ENCODE results near the gene PPARD. TPM values are rescaled to one million over a fixed set of nuclear protein-coding genes. Genes with fewer than 3 reads are reported as not detected.

The PPARD gene
- total RNA-seq, 2 donors from 2014 or later, result 6.0 to 11.2 TPM

DNA sequence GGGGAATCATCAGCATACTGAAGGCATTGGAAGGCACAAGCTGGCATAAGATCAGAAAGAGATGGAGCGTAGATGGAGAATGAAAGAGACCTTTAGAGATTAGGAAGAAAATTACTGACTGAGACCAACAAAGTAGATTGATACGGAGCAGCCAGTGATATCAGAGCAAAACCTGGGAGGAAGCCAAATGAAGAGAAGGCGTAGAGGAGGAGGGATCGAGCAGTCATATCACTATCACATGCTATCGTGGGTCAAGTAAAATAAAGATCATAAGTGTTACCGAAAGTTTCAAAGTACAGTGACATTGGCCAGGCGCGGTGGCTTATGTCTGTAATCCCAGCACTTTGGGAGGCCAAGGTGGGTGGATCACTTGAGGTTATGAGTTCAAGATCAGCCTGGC is 56.2 kb downstream of the PPARD start:
- H3K27ac ChIP-seq, result no peak overlapping the region
- no peaks in the 10 kb centered on the region for H3K9me3 ChIP-seq
- DNase-seq (no peak), ATAC-seq (no peak)
- TF ChIP-seq, protein P1, sequence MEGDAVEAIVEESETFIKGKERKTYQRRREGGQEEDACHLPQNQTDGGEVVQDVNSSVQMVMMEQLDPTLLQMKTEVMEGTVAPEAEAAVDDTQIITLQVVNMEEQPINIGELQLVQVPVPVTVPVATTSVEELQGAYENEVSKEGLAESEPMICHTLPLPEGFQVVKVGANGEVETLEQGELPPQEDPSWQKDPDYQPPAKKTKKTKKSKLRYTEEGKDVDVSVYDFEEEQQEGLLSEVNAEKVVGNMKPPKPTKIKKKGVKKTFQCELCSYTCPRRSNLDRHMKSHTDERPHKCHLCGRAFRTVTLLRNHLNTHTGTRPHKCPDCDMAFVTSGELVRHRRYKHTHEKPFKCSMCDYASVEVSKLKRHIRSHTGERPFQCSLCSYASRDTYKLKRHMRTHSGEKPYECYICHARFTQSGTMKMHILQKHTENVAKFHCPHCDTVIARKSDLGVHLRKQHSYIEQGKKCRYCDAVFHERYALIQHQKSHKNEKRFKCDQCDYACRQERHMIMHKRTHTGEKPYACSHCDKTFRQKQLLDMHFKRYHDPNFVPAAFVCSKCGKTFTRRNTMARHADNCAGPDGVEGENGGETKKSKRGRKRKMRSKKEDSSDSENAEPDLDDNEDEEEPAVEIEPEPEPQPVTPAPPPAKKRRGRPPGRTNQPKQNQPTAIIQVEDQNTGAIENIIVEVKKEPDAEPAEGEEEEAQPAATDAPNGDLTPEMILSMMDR (IDR thresholded peaks at IDR 0.05), result no peak
- no peak for TF ChIP-seq POLR2A (IDR thresholded peaks at IDR 0.05)
- H3K27me3 ChIP-seq, result no peaks in the 10 kb centered on the region
- WGBS, 2 donors, result 94% methylated on average over 8 of the region's 8 CpGs
- peaks cover 39% of the 10 kb centered on the region for H3K4me1 ChIP-seq
- H3K4me3 ChIP-seq, result no peak overlapping the region
- intact Hi-C loops (cut with DNase I), result no loop called here
- no peaks in the 10 kb centered on the region for H3K36me3 ChIP-seq (replicated peaks in 1 of 2; ENCODE audit: insufficient read depth in 1 of 2, low read depth in 2 of 2)

DNA sequence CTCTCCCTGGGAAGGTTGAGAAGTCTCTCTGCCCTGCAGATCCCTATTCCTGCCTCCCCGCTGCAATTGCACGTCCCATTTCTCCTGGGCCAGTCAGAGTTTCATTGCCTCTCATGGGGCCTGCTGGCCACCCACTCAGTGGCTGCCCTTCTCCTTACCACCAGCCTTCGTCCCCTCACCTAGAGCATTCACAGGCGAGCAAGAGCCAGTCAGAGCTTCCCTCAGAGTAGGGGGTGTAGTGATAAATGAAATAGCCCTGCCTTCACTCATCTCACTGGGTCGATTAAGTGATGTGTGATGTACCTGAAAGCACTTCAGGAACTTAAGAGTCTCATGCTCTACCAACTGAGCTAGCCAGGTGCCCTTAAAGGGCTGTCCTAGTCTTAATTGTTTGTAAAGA is 57.8 kb downstream of the PPARD start:
- Histone ChIP-seq H3K27ac (peak overlapping the region in 3 of 4 donors; percentile 6 to 56 (median 55)), H3K4me1 (peaks cover 45% of the 10 kb centered on the region), H3K27me3 (no peaks in the 10 kb centered on the region), H3K9me3 (no peaks in the 10 kb centered on the region), H3K4me3 (no peak overlapping the region), H3K36me3 (replicated peaks in 1 of 2; ENCODE audit: insufficient read depth in 1 of 2, low read depth in 2 of 2) (no peaks in the 10 kb centered on the region)
- ATAC-seq, result no peak
- TF ChIP-seq POLR2A (IDR thresholded peaks at IDR 0.05), result no peak
- TF ChIP-seq, protein P1 (IDR thresholded peaks at IDR 0.05), result no peak
- intact Hi-C loops (cut with DNase I), result no loop called here
- DNase-seq, result no peak
- WGBS, 2 donors, result 93 to 100% methylated on average over 5 of the region's 5 CpGs

DNA sequence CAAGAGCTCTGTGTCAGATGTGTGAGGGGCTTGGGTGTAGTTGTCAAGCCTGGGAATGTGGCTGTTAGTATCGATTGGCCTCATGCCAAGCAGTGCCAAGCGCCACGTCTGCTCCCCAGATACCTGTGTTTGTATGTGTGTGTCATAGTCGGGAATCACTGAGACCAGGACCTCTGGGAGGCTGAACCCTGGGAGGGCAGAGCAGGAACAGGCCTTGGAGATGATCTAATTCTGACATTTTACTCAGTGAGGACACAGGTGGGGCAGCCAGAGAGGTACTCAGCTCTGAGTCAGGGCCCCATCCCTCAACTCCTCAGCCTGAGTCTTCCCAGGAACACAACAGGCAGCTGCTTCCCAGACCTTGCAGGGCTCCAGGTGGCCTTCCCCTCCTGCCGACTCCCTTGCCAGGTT is 58.5 kb downstream of the PPARD start:
- ATAC-seq, result peak; percentile 65
- Histone ChIP-seq H3K4me1 (peaks cover 45% of the 10 kb centered on the region), H3K9me3 (no peaks in the 10 kb centered on the region), H3K27ac (peak overlapping the region in 3 of 4 donors; percentile 6 to 56 (median 55)), H3K27me3 (no peaks in the 10 kb centered on the region), H3K36me3 (replicated peaks in 1 of 2; ENCODE audit: insufficient read depth in 1 of 2, low read depth in 2 of 2) (no peaks in the 10 kb centered on the region), H3K4me3 (no peak overlapping the region)
- peak; percentile 55 to 66 (median 64) for DNase-seq
- WGBS, 2 donors, result 29 to 45% methylated on average over 2 to 5 of the region's 5 CpGs
- TF ChIP-seq, protein P1 (IDR thresholded peaks at IDR 0.05), result no peak
- peak in 1 of 3 donors; percentile 11 for TF ChIP-seq POLR2A (IDR thresholded peaks at IDR 0.05)
- intact Hi-C loops (cut with DNase I), result no loop called here

DNA sequence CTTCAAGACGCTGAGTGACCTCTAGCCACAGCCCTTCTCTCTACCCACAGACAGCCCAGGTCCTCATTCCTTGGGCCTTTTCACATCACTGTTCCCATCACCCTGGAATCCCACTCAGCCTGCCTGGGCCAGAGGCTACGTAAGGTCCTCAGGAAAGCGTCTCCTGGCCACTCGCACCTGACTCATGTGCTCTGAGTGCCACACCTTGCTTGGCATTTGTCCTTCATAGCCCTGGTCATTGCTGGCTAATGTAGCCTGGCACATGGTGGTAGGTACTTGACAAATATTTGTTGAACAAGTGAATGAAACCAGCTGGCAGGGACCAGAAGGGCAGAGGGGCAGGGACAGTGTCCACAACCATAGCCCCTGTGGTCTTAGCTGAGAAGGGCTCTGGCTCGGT is 59.2 kb downstream of the PPARD start:
- Histone ChIP-seq H3K27ac (peak overlapping the region in 3 of 4 donors; percentile 6 to 56 (median 55)), H3K4me1 (peaks cover 44% of the 10 kb centered on the region), H3K4me3 (no peak overlapping the region), H3K9me3 (no peaks in the 10 kb centered on the region), H3K27me3 (no peaks in the 10 kb centered on the region), H3K36me3 (replicated peaks in 1 of 2; ENCODE audit: insufficient read depth in 1 of 2, low read depth in 2 of 2) (no peaks in the 10 kb centered on the region)
- peak; percentile 70 for ATAC-seq
- TF ChIP-seq, protein P1 (IDR thresholded peaks at IDR 0.05), result no peak
- TF ChIP-seq POLR2A (IDR thresholded peaks at IDR 0.05), result no peak
- WGBS, 2 donors, result 61 to 65% methylated on average over 5 of the region's 5 CpGs
- intact Hi-C loops (cut with DNase I), result no loop called here
- peak; percentile 57 to 82 (median 76) for DNase-seq

DNA sequence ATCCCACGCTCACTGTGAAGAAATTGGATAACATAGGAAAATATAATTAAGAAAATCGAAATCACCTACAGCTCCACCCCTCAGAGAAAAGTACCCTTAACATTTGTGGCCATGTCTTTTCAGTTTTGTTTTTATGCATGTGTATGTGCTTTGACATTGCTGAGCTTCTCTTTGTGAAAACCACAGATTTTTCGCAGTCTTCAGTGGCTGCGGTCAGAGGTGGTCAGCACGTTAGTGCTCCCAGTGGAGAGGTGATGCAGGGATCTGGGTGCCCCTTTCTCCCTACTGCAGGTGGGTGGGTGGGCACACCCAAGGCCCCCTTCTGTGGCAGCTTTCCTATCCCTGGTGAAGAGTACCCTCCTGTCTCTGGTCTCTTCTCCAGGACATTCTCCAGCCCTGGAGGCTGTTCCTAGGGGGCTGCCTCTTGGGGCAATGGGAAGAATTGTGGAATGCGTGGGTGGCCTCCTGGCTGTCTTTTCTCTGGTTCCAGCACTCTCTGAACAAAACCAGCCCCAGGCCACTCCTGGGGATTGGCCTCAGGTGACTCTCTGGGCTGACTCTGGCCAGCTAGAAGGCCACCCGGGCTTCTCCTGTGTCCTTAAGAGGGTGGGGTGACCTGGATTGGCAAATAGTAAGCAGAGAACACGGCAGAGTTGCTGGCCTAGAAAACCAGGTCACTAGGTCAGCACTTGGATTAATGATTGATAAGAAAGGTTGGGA is 59.9 kb downstream of the PPARD start:
- Histone ChIP-seq H3K9me3 (no peaks in the 10 kb centered on the region), H3K4me1 (peaks cover 38% of the 10 kb centered on the region), H3K4me3 (no peak overlapping the region), H3K36me3 (replicated peaks in 1 of 2; ENCODE audit: insufficient read depth in 1 of 2, low read depth in 2 of 2) (no peaks in the 10 kb centered on the region), H3K27ac (peak overlapping the region; percentile 28 to 56 (median 42)), H3K27me3 (no peaks in the 10 kb centered on the region)
- TF ChIP-seq POLR2A (IDR thresholded peaks at IDR 0.05), result no peak
- TF ChIP-seq, protein P1 (IDR thresholded peaks at IDR 0.05), result no peak
- ATAC-seq (peak; percentile 80), DNase-seq (peak; percentile 50 to 82 (median 75))
- intact Hi-C loops (cut with DNase I), result no loop called here
- WGBS, 2 donors, result 67 to 71% methylated on average over 8 of the region's 8 CpGs
